Measurements from ENCODE around the gene DUSP14. TPM values are rescaled to one million over a fixed set of nuclear protein-coding genes. Genes with fewer than 3 reads are reported as not detected.
A peak's percentile ranks its signal among the peaks of the same experiment; 100 is the strongest.

The DUSP14 gene
- total RNA-seq, 1 donor from 2014 or later, result 17.3 TPM

DNA sequence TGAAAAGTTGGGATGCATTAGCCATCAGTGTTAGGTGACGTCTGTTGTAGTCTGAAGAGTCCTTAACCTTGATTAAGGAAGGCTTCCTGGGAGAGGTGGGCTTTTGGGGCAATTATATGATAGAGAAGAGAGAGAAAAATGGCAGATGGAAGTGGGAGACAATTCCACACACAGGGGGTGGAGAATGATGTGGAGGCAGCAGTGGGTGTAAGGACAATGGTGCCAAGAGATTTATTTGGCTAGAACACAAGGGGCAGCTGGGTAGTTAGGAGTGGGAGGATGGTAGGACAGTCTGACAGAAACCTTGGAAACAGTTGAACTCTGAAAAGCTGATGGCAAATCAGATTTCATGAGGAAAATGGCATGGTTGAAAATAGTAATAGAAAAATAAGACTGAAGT, 10.7 kb upstream of the DUSP14 start:
- no peaks in the 10 kb centered on the region for H3K27me3 ChIP-seq
- peaks cover 16% of the 10 kb centered on the region for H3K4me1 Mint-ChIP-seq
- peaks cover 22% of the 10 kb centered on the region for H3K36me3 Mint-ChIP-seq
- H3F3A ChIP-seq (ENCODE audit: low read depth), result peaks cover 9% of the 10 kb centered on the region
- H3K27me3 Mint-ChIP-seq (ENCODE audit: insufficient read depth, low read depth), result peaks cover 2% of the 10 kb centered on the region
- H3K9me3 ChIP-seq (ENCODE audit: low read depth), result no peaks in the 10 kb centered on the region
- no peaks in the 10 kb centered on the region for H3K9me3 Mint-ChIP-seq
- H3K4me2 ChIP-seq, result no peak overlapping the region
- H3K4me3 Mint-ChIP-seq, result no peak overlapping the region
- H3K79me2 ChIP-seq (ENCODE audit: low read depth), result no peaks in the 10 kb centered on the region
- H3K9ac ChIP-seq, result no peak overlapping the region
- H3K4me1 ChIP-seq, result peaks cover 5% of the 10 kb centered on the region
- H4K20me1 ChIP-seq (ENCODE audit: low read depth), result no peaks in the 10 kb centered on the region
- TF ChIP-seq, protein P1, sequence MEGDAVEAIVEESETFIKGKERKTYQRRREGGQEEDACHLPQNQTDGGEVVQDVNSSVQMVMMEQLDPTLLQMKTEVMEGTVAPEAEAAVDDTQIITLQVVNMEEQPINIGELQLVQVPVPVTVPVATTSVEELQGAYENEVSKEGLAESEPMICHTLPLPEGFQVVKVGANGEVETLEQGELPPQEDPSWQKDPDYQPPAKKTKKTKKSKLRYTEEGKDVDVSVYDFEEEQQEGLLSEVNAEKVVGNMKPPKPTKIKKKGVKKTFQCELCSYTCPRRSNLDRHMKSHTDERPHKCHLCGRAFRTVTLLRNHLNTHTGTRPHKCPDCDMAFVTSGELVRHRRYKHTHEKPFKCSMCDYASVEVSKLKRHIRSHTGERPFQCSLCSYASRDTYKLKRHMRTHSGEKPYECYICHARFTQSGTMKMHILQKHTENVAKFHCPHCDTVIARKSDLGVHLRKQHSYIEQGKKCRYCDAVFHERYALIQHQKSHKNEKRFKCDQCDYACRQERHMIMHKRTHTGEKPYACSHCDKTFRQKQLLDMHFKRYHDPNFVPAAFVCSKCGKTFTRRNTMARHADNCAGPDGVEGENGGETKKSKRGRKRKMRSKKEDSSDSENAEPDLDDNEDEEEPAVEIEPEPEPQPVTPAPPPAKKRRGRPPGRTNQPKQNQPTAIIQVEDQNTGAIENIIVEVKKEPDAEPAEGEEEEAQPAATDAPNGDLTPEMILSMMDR (IDR thresholded peaks at IDR 0.05), result no peak
- no peak for TF ChIP-seq EZH2phosphoT487 (IDR thresholded peaks at IDR 0.05)
- TF ChIP-seq EZH2 (IDR thresholded peaks at IDR 0.05), result no peak
- DNase-seq (ENCODE audit: low spot score), result no peak
- no peak overlapping the region for H3K27ac ChIP-seq
- H2AFZ ChIP-seq (replicated peaks), result no peak overlapping the region
- H3K36me3 ChIP-seq, result peaks cover 5% of the 10 kb centered on the region
- no peak overlapping the region for H3K4me3 ChIP-seq
- no peak overlapping the region for H3K27ac Mint-ChIP-seq

DNA sequence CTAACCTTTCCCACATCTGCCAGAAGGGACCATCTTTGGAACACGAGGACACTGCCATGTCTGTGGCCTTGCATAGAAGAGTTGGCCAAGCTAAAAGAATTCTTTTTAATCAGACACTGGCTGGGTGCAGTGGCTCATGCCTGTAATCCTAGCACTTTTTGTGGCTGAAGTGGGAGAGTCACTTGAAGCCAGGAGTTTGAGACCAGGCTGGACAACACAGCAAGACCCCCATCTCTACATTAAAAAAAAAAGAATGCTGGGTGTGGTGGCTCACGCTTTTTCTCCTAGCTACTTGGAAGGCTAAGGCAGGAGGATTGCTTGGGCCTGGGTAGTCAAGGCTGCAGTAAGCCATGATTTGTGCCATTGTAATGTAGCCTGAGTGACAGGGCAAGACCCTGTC, 9.3 kb upstream of the DUSP14 start:
- peaks cover 9% of the 10 kb centered on the region for H3F3A ChIP-seq (ENCODE audit: low read depth)
- H3K4me2 ChIP-seq, result no peak overlapping the region
- H3K27ac Mint-ChIP-seq, result no peak overlapping the region
- no peaks in the 10 kb centered on the region for H3K79me2 ChIP-seq (ENCODE audit: low read depth)
- no peaks in the 10 kb centered on the region for H3K27me3 ChIP-seq
- H3K4me1 Mint-ChIP-seq, result peaks cover 16% of the 10 kb centered on the region
- no peaks in the 10 kb centered on the region for H3K9me3 Mint-ChIP-seq
- H2AFZ ChIP-seq (replicated peaks), result no peak overlapping the region
- peaks cover 18% of the 10 kb centered on the region for H3K36me3 Mint-ChIP-seq
- peaks cover 5% of the 10 kb centered on the region for H3K36me3 ChIP-seq
- H3K4me3 ChIP-seq, result no peak overlapping the region
- TF ChIP-seq EZH2 (IDR thresholded peaks at IDR 0.05), result no peak
- no peak for TF ChIP-seq EZH2phosphoT487 (IDR thresholded peaks at IDR 0.05)
- TF ChIP-seq, protein P1 (IDR thresholded peaks at IDR 0.05), result no peak
- no peak overlapping the region for H3K27ac ChIP-seq
- no peaks in the 10 kb centered on the region for H3K9me3 ChIP-seq (ENCODE audit: low read depth)
- no peak overlapping the region for H3K9ac ChIP-seq
- peaks cover 2% of the 10 kb centered on the region for H3K27me3 Mint-ChIP-seq (ENCODE audit: insufficient read depth, low read depth)
- H4K20me1 ChIP-seq (ENCODE audit: low read depth), result no peaks in the 10 kb centered on the region
- H3K4me3 Mint-ChIP-seq, result no peak overlapping the region
- peaks cover 5% of the 10 kb centered on the region for H3K4me1 ChIP-seq
- DNase-seq (ENCODE audit: low spot score), result no peak

DNA sequence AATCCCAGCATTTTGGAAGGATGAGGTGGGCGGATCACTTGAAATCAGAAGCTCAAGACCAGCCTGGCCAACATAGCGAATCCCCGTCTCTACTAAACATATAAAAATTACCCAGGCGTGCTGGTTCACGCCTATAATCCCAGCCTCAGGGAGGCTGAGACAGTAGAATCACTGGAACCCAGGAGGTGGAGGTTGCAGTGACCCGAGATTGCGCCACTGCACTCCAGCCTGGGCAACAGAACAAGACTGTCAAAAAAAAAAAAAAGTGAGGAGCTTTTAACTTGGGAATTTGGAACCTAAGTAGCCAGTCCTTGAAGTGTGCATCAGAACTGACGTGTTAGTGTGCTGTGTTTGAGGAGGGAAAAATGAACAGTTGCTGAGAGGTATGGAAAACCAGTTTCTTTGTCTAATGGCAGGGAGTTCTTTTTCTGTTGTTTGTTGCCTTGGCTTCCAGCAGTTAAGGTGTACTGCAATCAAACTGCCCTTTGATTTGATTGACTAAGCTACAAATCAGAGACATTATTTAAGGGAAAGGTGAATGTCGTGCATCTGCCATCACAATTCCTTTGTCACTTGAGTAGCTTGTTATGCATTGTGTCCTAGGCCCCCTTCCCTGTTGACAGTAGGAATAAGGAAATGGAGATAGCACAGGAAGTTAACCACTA, 8.6 kb upstream of the DUSP14 start:
- H3K36me3 ChIP-seq, result no peaks in the 10 kb centered on the region
- H3K27ac Mint-ChIP-seq, result no peak overlapping the region
- peaks cover 14% of the 10 kb centered on the region for H3K36me3 Mint-ChIP-seq

More for the DNA sequence above, 8.6 kb upstream of the DUSP14 start:
- no peaks in the 10 kb centered on the region for H3K9me3 ChIP-seq (ENCODE audit: low read depth)
- H3F3A ChIP-seq (ENCODE audit: low read depth), result peaks cover 15% of the 10 kb centered on the region
- H3K9ac ChIP-seq, result no peak overlapping the region
- H3K27me3 ChIP-seq, result no peaks in the 10 kb centered on the region
- no peak for DNase-seq (ENCODE audit: low spot score)
- H3K27ac ChIP-seq, result peak overlapping the region; percentile 29
- H4K20me1 ChIP-seq (ENCODE audit: low read depth), result no peaks in the 10 kb centered on the region
- no peak overlapping the region for H3K4me3 Mint-ChIP-seq
- no peaks in the 10 kb centered on the region for H3K9me3 Mint-ChIP-seq
- no peak overlapping the region for H3K4me2 ChIP-seq
- H3K79me2 ChIP-seq (ENCODE audit: low read depth), result no peaks in the 10 kb centered on the region
- peaks cover 5% of the 10 kb centered on the region for H3K4me1 ChIP-seq
- TF ChIP-seq EZH2phosphoT487 (IDR thresholded peaks at IDR 0.05) (no peak), EZH2 (IDR thresholded peaks at IDR 0.05) (no peak)
- TF ChIP-seq, protein P1 (IDR thresholded peaks at IDR 0.05), result no peak
- peaks cover 4% of the 10 kb centered on the region for H3K27me3 Mint-ChIP-seq (ENCODE audit: insufficient read depth, low read depth)
- peaks cover 16% of the 10 kb centered on the region for H3K4me1 Mint-ChIP-seq
- H3K4me3 ChIP-seq, result no peak overlapping the region
- no peak overlapping the region for H2AFZ ChIP-seq (replicated peaks)
